Measurements from ENCODE around the gene TDP2. TPM values are rescaled to one million over a fixed set of nuclear protein-coding genes. Genes with fewer than 3 reads are reported as not detected.
"Not testable (repeated sequence)": the region's sequence is repeated elsewhere in the genome, so short reads cannot be mapped to it uniquely, and the experiment has no call there.

TDP2 gene
- total RNA-seq, 3 donors from 2014 or later = 31.5 to 40.6 (median 37.2) TPM

DNA sequence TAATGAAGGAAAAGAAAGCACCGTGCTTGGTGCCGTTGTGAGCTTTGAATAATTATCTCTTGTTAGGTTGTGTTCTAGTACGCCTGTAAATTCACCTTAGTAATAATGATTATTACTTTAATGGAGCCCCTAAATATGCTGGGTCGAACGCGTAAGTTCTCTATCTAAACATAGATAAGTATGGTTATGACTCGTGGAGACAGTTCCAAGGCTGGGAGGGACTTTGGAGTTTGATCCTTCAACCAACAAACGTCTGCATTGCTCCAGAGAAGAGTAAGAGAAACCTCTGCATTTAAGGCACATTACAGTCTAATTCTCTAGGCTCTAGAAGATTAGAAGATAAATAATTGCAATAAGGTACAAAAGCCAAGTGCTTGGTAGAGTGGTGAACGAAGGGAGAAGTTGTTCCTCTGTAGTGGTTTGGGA lies 692 bp upstream of the TDP2 start:
- H3K36me3 ChIP-seq = no peaks in the 10 kb centered on the region
- no peak for DNase-seq (ENCODE audit: low spot score in 2 of 2)
- peaks cover 0 to 15% of the 10 kb centered on the region in 2 donors for H3K9me3 ChIP-seq
- no peaks in the 10 kb centered on the region for H3K4me1 ChIP-seq
- peak overlapping the region; percentile 87 to 92 (median 92) for H3K4me3 ChIP-seq
- peak overlapping the region; percentile 93 for H3K27ac ChIP-seq
- no peak for TF ChIP-seq POLR2A (IDR thresholded peaks at IDR 0.05)
- no peak for TF ChIP-seq POLR2AphosphoS5 (IDR thresholded peaks at IDR 0.05)
- TF ChIP-seq, protein P1, sequence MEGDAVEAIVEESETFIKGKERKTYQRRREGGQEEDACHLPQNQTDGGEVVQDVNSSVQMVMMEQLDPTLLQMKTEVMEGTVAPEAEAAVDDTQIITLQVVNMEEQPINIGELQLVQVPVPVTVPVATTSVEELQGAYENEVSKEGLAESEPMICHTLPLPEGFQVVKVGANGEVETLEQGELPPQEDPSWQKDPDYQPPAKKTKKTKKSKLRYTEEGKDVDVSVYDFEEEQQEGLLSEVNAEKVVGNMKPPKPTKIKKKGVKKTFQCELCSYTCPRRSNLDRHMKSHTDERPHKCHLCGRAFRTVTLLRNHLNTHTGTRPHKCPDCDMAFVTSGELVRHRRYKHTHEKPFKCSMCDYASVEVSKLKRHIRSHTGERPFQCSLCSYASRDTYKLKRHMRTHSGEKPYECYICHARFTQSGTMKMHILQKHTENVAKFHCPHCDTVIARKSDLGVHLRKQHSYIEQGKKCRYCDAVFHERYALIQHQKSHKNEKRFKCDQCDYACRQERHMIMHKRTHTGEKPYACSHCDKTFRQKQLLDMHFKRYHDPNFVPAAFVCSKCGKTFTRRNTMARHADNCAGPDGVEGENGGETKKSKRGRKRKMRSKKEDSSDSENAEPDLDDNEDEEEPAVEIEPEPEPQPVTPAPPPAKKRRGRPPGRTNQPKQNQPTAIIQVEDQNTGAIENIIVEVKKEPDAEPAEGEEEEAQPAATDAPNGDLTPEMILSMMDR (IDR thresholded peaks at IDR 0.05) = no peak
- intact Hi-C loops (cut with DNase I; ENCODE audit: low total_unique reads) = no loop called here
- H3K27me3 ChIP-seq = no peaks in the 10 kb centered on the region

DNA sequence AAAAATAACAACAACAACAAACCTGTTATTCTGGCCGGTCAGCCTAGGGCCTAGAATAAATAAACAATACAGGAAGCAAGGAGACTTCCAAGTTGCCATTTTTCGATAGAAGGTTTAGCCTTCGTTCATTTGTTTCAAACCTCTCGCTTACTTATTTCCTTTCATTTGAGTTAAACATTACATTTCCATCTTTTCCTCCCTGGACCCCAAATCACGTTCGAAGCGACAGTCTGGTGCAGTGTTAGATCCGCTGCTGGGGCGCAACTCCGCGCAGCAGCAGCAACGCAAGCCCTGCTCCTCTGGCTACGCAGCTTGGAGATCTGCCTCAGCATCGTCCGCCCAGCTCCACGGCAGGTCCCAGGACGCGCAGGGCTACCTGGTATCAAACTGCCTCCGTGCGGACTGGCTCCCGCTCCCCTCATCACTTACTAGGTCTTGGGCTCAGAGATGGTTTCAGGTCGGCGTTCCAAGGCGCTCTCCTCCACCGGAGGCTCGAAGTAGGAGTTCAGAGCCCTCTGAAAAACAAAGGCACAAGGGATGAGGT lies 530 bp downstream of the TDP2 start:
- peaks cover 0 to 12% of the 10 kb centered on the region in 2 donors for H3K9me3 ChIP-seq
- TF ChIP-seq, protein P1 (IDR thresholded peaks at IDR 0.05) = no peak
- TF ChIP-seq POLR2AphosphoS5 (IDR thresholded peaks at IDR 0.05) (no peak), POLR2A (IDR thresholded peaks at IDR 0.05) (no peak)
- peak overlapping the region; percentile 93 for H3K27ac ChIP-seq
- no peak for DNase-seq (ENCODE audit: low spot score in 2 of 2)
- no peaks in the 10 kb centered on the region for H3K27me3 ChIP-seq
- H3K36me3 ChIP-seq = no peaks in the 10 kb centered on the region
- peak overlapping the region; percentile 87 to 92 (median 92) for H3K4me3 ChIP-seq
- H3K4me1 ChIP-seq = no peaks in the 10 kb centered on the region
- intact Hi-C loops (cut with DNase I; ENCODE audit: low total_unique reads) = no loop called here

DNA sequence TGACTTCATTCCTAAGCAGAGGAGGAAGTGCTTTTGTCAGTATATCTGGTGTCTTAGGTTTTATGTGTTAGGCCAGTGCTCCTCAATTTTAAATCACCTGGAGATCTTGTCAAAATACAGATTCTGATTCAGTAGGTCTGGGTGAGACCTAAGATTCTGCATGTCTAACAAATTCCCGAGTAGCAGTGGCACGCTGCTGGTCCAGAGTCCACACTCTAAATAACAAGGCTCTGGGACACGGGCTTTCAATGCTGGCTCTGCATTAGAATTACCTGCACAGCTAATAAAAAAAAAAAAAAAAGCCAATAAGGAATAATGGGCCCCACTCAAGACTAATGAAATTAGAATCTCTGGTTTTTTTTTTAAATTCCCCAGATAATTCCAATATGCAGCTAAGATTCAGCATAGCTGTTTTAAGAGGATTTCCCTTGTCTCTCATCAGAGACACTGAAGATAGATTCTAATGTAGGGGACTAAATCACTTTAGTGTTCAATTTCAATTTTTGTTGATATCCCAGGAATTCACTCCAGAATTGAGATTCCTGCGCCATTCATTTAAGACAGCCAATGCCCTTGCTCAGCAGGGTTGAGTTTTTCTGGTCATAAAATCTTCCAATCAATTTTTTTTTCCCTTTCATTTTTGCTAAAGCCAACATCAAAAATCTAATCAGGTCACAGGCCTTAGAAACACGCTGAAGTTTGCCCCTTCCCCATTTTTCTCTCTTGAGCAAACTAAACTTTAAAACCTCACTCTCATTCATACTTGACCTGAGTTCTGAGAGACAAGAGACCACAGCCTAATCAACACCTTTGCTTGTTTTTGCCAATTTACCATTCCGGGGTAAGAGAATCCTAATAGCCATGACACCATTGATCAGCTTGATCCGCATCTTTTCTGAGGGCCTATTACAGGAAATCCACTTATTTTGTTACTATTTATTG lies 2.4 kb downstream of the TDP2 start:
- Histone ChIP-seq H3K27ac (no peak overlapping the region), H3K4me3 (no peak overlapping the region), H3K36me3 (no peaks in the 10 kb centered on the region), H3K27me3 (no peaks in the 10 kb centered on the region), H3K4me1 (no peaks in the 10 kb centered on the region), H3K9me3 (no peaks in the 10 kb centered on the region)
- DNase-seq (ENCODE audit: low spot score in 2 of 2) = no peak
- intact Hi-C loops (cut with DNase I; ENCODE audit: low total_unique reads) = no loop called here
- TF ChIP-seq POLR2A (IDR thresholded peaks at IDR 0.05) = no peak

DNA sequence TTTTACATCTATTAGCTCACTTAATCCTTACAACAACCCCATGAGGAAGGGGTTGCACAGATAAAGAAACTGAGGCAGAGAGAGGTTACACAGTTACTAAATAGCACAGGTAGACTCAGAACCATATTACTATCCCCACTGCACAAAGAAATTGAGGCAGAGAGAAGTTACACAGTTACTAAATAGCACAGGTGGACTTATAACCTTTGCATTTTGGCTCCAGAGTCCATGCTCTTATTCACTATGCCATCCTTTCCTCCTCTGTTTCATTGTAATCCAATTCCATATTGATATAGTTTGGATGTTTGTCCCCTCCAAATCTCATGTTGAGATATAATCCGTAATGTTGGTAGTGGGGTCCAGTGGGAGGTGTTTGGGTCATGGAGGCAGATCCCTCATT lies 3.5 kb downstream of the TDP2 start:
- intact Hi-C loops (cut with DNase I; ENCODE audit: low total_unique reads) = no loop called here

DNA sequence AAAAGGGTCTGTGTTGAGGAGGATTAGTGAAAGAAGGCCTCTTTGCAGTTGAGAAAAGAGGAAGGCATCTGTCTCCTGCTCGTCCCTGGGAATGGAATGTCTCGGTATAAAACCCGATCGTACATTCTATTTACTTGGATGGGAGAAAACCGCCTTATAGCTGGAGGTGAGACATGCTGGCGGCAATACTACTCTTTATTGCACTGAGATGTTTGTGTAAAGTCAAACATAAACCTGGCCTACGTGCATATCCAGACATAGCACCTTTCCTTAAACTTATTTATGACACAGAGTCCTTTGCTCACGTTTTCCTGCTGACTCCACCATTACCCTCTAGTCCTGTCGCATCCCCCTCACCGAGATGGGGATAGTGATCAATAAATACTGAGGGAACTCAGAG lies 4.5 kb downstream of the TDP2 start:
- no peaks in the 10 kb centered on the region for H3K27me3 ChIP-seq
- TF ChIP-seq POLR2A (IDR thresholded peaks at IDR 0.05) (no peak), POLR2AphosphoS5 (IDR thresholded peaks at IDR 0.05) (no peak)
- TF ChIP-seq, protein P1 (IDR thresholded peaks at IDR 0.05) = no peak
- intact Hi-C loops (cut with DNase I; ENCODE audit: low total_unique reads) = no loop called here
- H3K9me3 ChIP-seq = no peaks in the 10 kb centered on the region
- H3K4me3 ChIP-seq = no peak overlapping the region
- H3K36me3 ChIP-seq = no peaks in the 10 kb centered on the region
- H3K27ac ChIP-seq = no peak overlapping the region
- H3K4me1 ChIP-seq = no peaks in the 10 kb centered on the region
- no peak for DNase-seq (ENCODE audit: low spot score in 2 of 2)

More for the DNA sequence above, 3.5 kb downstream of the TDP2 start:
- Histone ChIP-seq H3K36me3 (no peaks in the 10 kb centered on the region), H3K27ac (no peak overlapping the region), H3K4me1 (no peaks in the 10 kb centered on the region), H3K9me3 (no peaks in the 10 kb centered on the region), H3K27me3 (no peaks in the 10 kb centered on the region), H3K4me3 (no peak overlapping the region)
- TF ChIP-seq POLR2A (IDR thresholded peaks at IDR 0.05) (no peak), POLR2AphosphoS5 (IDR thresholded peaks at IDR 0.05) (no peak)
- TF ChIP-seq, protein P1 (IDR thresholded peaks at IDR 0.05) = no peak
- DNase-seq (ENCODE audit: low spot score in 2 of 2) = no peak

DNA sequence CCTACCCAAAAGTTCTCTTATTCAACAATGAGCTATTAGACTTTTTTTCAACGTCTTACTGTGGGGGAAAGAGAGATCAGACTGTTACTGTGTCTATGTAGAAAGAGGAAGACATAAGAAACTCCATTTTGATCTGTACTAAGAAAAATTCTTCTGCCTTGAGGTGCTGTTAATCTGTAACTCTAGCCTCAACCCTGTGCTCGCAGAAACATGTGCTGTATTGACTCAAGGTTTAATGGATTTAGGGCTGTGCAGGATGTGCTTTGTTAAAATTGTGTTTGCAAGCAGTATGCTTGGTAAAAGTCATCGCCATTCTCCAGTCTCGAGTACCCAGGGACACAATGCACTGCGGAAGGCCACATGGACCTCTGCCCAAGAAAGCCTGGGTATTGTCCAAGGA lies 4.9 kb downstream of the TDP2 start:
- H3K27ac ChIP-seq = not testable (repeated sequence)

More for the DNA sequence above, 4.9 kb downstream of the TDP2 start:
- H3K27me3 ChIP-seq; DNase-seq (ENCODE audit: low spot score in 2 of 2); H3K36me3 ChIP-seq; H3K9me3 ChIP-seq; H3K4me3 ChIP-seq; intact Hi-C loops (cut with DNase I; ENCODE audit: low total_unique reads); H3K4me1 ChIP-seq: not testable (repeated sequence)

All from breast epithelium (tissue), 4 donors.